Upper lobe of left lung (tissue), 4 donors: ENCODE results near the gene PIK3R2.

ENCODE experiments used
- CTCF ChIP-seq, 6 experiments: fragments of 450-650 bp in 4 of 6; fragments of 200-600 bp in 2 of 6; sonication (generic) in 2 of 6; IDR thresholded peaks; one replicate each; pipeline ENCODE4 v1.5.1; 2016 to 2019; ENCODE audit warnings: antibody characterized with exemption in 6 of 6
- POLR2A ChIP-seq, 4 donors: fragments of 450-650 bp; IDR thresholded peaks; one replicate each; pipeline ENCODE4 v1.5.1; 2016 to 2017; ENCODE audit warnings: antibody characterized with exemption in 4 of 4, mild to moderate bottlenecking in 2 of 4

- TF ChIP-seq CTCF (IDR thresholded peaks at IDR 0.05) (no peak), POLR2A (IDR thresholded peaks at IDR 0.05) (no peak)
Measured at GRCh38 chr19:18121166-18121565, 31.8 kb upstream of the PIK3R2 start.
